ENCODE measurements around the gene CLSTN2. TPM values are rescaled to one million over a fixed set of nuclear protein-coding genes. Genes with fewer than 3 reads are reported as not detected.
A peak's percentile ranks its signal among the peaks of the same experiment; 100 is the strongest.

Gene CLSTN2
- total RNA-seq, 1 experiment from 2014 or later, result not detected

- H3K4me2 ChIP-seq (ENCODE audit: low read depth, low read length, poor library complexity, severe bottlenecking), result no peak overlapping the region
- H3K79me2 ChIP-seq (ENCODE audit: low read length), result no peaks in the 10 kb centered on the region
- no peak for DNase-seq
- no peaks in the 10 kb centered on the region for H3K9me3 ChIP-seq (ENCODE audit: low read length)
- H4K20me1 ChIP-seq (ENCODE audit: insufficient read depth, low read depth, low read length), result no peaks in the 10 kb centered on the region
- H3K9ac ChIP-seq (ENCODE audit: low read length), result no peak overlapping the region
- no peaks in the 10 kb centered on the region for H3K27me3 ChIP-seq (ENCODE audit: low read length)
- H3K9me2 ChIP-seq (replicated peaks; ENCODE audit: insufficient read depth, low read length), result no peaks in the 10 kb centered on the region
- no peak overlapping the region for H3K4me3 ChIP-seq (ENCODE audit: low read length)
- H3K4me1 ChIP-seq (ENCODE audit: low read length), result no peaks in the 10 kb centered on the region
- H3K36me3 ChIP-seq (ENCODE audit: insufficient read depth, low read length), result no peaks in the 10 kb centered on the region
- H2AFZ ChIP-seq (ENCODE audit: low read length), result no peak overlapping the region
- H3K27ac ChIP-seq (ENCODE audit: low read length), result no peak overlapping the region
Measured at GRCh38 chr3:140103986-140104645, 169.1 kb downstream of the CLSTN2 start.

GRCh38 chr3:140113996-140114788 is 179.2 kb downstream of the CLSTN2 start:
- no peak overlapping the region for H2AFZ ChIP-seq (ENCODE audit: low read length)
- H3K79me2 ChIP-seq (ENCODE audit: low read length), result no peaks in the 10 kb centered on the region
- H3K9ac ChIP-seq (ENCODE audit: low read length), result no peak overlapping the region
- H4K20me1 ChIP-seq (ENCODE audit: insufficient read depth, low read depth, low read length), result no peaks in the 10 kb centered on the region
- no peaks in the 10 kb centered on the region for H3K36me3 ChIP-seq (ENCODE audit: insufficient read depth, low read length)
- peak; percentile 17 for DNase-seq
- H3K27ac ChIP-seq (ENCODE audit: low read length), result no peak overlapping the region
- no peak overlapping the region for H3K4me3 ChIP-seq (ENCODE audit: low read length)
- H3K9me2 ChIP-seq (replicated peaks; ENCODE audit: insufficient read depth, low read length), result no peaks in the 10 kb centered on the region
- no peaks in the 10 kb centered on the region for H3K4me1 ChIP-seq (ENCODE audit: low read length)
- no peaks in the 10 kb centered on the region for H3K9me3 ChIP-seq (ENCODE audit: low read length)
- no peak overlapping the region for H3K4me2 ChIP-seq (ENCODE audit: low read depth, low read length, poor library complexity, severe bottlenecking)
- no peaks in the 10 kb centered on the region for H3K27me3 ChIP-seq (ENCODE audit: low read length)

GRCh38 chr3:140114789-140115080 is 179.8 kb downstream of the CLSTN2 start:
- H3K4me1 ChIP-seq (ENCODE audit: low read length), result no peaks in the 10 kb centered on the region
- H3K4me2 ChIP-seq (ENCODE audit: low read depth, low read length, poor library complexity, severe bottlenecking), result no peak overlapping the region
- no peak overlapping the region for H3K9ac ChIP-seq (ENCODE audit: low read length)
- no peaks in the 10 kb centered on the region for H3K27me3 ChIP-seq (ENCODE audit: low read length)
- H3K27ac ChIP-seq (ENCODE audit: low read length), result no peak overlapping the region
- no peaks in the 10 kb centered on the region for H4K20me1 ChIP-seq (ENCODE audit: insufficient read depth, low read depth, low read length)
- no peaks in the 10 kb centered on the region for H3K79me2 ChIP-seq (ENCODE audit: low read length)
- no peak for DNase-seq
- no peak overlapping the region for H3K4me3 ChIP-seq (ENCODE audit: low read length)
- no peaks in the 10 kb centered on the region for H3K36me3 ChIP-seq (ENCODE audit: insufficient read depth, low read length)
- no peak overlapping the region for H2AFZ ChIP-seq (ENCODE audit: low read length)
- no peaks in the 10 kb centered on the region for H3K9me2 ChIP-seq (replicated peaks; ENCODE audit: insufficient read depth, low read length)
- H3K9me3 ChIP-seq (ENCODE audit: low read length), result no peaks in the 10 kb centered on the region

- Histone ChIP-seq H3K4me2 (ENCODE audit: low read depth, low read length, poor library complexity, severe bottlenecking) (no peak overlapping the region), H4K20me1 (ENCODE audit: insufficient read depth, low read depth, low read length) (no peaks in the 10 kb centered on the region), H2AFZ (ENCODE audit: low read length) (no peak overlapping the region), H3K9me2 (replicated peaks; ENCODE audit: insufficient read depth, low read length) (no peaks in the 10 kb centered on the region), H3K4me1 (ENCODE audit: low read length) (no peaks in the 10 kb centered on the region), H3K27ac (ENCODE audit: low read length) (no peak overlapping the region), H3K9me3 (ENCODE audit: low read length) (no peaks in the 10 kb centered on the region), H3K9ac (ENCODE audit: low read length) (no peak overlapping the region), H3K4me3 (ENCODE audit: low read length) (no peak overlapping the region), H3K27me3 (ENCODE audit: low read length) (no peaks in the 10 kb centered on the region), H3K79me2 (ENCODE audit: low read length) (no peaks in the 10 kb centered on the region), H3K36me3 (ENCODE audit: insufficient read depth, low read length) (no peaks in the 10 kb centered on the region)
- DNase-seq, result peak; percentile 21
Measured at GRCh38 chr3:140117096-140117526, 182.1 kb downstream of the CLSTN2 start.

GRCh38 chr3:140122183-140122582 is 187.2 kb downstream of the CLSTN2 start:
- Histone ChIP-seq H3K27ac (ENCODE audit: low read length) (no peak overlapping the region), H3K9me2 (replicated peaks; ENCODE audit: insufficient read depth, low read length) (no peaks in the 10 kb centered on the region), H3K9ac (ENCODE audit: low read length) (no peak overlapping the region), H3K36me3 (ENCODE audit: insufficient read depth, low read length) (no peaks in the 10 kb centered on the region), H3K4me3 (ENCODE audit: low read length) (no peak overlapping the region), H4K20me1 (ENCODE audit: insufficient read depth, low read depth, low read length) (no peaks in the 10 kb centered on the region), H3K4me1 (ENCODE audit: low read length) (no peaks in the 10 kb centered on the region), H3K27me3 (ENCODE audit: low read length) (no peaks in the 10 kb centered on the region), H2AFZ (ENCODE audit: low read length) (no peak overlapping the region), H3K9me3 (ENCODE audit: low read length) (no peaks in the 10 kb centered on the region), H3K4me2 (ENCODE audit: low read depth, low read length, poor library complexity, severe bottlenecking) (no peak overlapping the region), H3K79me2 (ENCODE audit: low read length) (no peaks in the 10 kb centered on the region)
- no peak for DNase-seq

GRCh38 chr3:140128217-140128616 is 193.2 kb downstream of the CLSTN2 start:
- Histone ChIP-seq H3K36me3 (ENCODE audit: insufficient read depth, low read length) (no peaks in the 10 kb centered on the region), H3K4me3 (ENCODE audit: low read length) (no peak overlapping the region), H3K27me3 (ENCODE audit: low read length) (no peaks in the 10 kb centered on the region), H3K9ac (ENCODE audit: low read length) (no peak overlapping the region), H4K20me1 (ENCODE audit: insufficient read depth, low read depth, low read length) (no peaks in the 10 kb centered on the region), H3K79me2 (ENCODE audit: low read length) (no peaks in the 10 kb centered on the region), H3K27ac (ENCODE audit: low read length) (no peak overlapping the region), H2AFZ (ENCODE audit: low read length) (no peak overlapping the region), H3K9me2 (replicated peaks; ENCODE audit: insufficient read depth, low read length) (no peaks in the 10 kb centered on the region), H3K4me2 (ENCODE audit: low read depth, low read length, poor library complexity, severe bottlenecking) (no peak overlapping the region), H3K4me1 (ENCODE audit: low read length) (no peaks in the 10 kb centered on the region), H3K9me3 (ENCODE audit: low read length) (no peaks in the 10 kb centered on the region)
- DNase-seq, result no peak

GRCh38 chr3:140128631-140129030 is 193.6 kb downstream of the CLSTN2 start:
- peak; percentile 77 for DNase-seq
- no peak overlapping the region for H3K9ac ChIP-seq (ENCODE audit: low read length)
- no peaks in the 10 kb centered on the region for H3K36me3 ChIP-seq (ENCODE audit: insufficient read depth, low read length)
- H2AFZ ChIP-seq (ENCODE audit: low read length), result no peak overlapping the region
- H4K20me1 ChIP-seq (ENCODE audit: insufficient read depth, low read depth, low read length), result no peaks in the 10 kb centered on the region
- no peaks in the 10 kb centered on the region for H3K27me3 ChIP-seq (ENCODE audit: low read length)
- H3K79me2 ChIP-seq (ENCODE audit: low read length), result no peaks in the 10 kb centered on the region
- no peak overlapping the region for H3K4me2 ChIP-seq (ENCODE audit: low read depth, low read length, poor library complexity, severe bottlenecking)
- H3K27ac ChIP-seq (ENCODE audit: low read length), result no peak overlapping the region
- H3K4me3 ChIP-seq (ENCODE audit: low read length), result no peak overlapping the region
- H3K4me1 ChIP-seq (ENCODE audit: low read length), result no peaks in the 10 kb centered on the region
- no peaks in the 10 kb centered on the region for H3K9me3 ChIP-seq (ENCODE audit: low read length)
- H3K9me2 ChIP-seq (replicated peaks; ENCODE audit: insufficient read depth, low read length), result no peaks in the 10 kb centered on the region

GRCh38 chr3:140129768-140130284 is 194.8 kb downstream of the CLSTN2 start:
- H3K27ac ChIP-seq (ENCODE audit: low read length), result no peak overlapping the region
- no peaks in the 10 kb centered on the region for H3K27me3 ChIP-seq (ENCODE audit: low read length)
- H4K20me1 ChIP-seq (ENCODE audit: insufficient read depth, low read depth, low read length), result no peaks in the 10 kb centered on the region
- H3K36me3 ChIP-seq (ENCODE audit: insufficient read depth, low read length), result no peaks in the 10 kb centered on the region
- H3K4me2 ChIP-seq (ENCODE audit: low read depth, low read length, poor library complexity, severe bottlenecking), result no peak overlapping the region
- no peak for DNase-seq
- no peaks in the 10 kb centered on the region for H3K4me1 ChIP-seq (ENCODE audit: low read length)
- no peak overlapping the region for H2AFZ ChIP-seq (ENCODE audit: low read length)
- H3K4me3 ChIP-seq (ENCODE audit: low read length), result no peak overlapping the region
- H3K9ac ChIP-seq (ENCODE audit: low read length), result no peak overlapping the region
- no peaks in the 10 kb centered on the region for H3K79me2 ChIP-seq (ENCODE audit: low read length)
- H3K9me3 ChIP-seq (ENCODE audit: low read length), result no peaks in the 10 kb centered on the region
- no peaks in the 10 kb centered on the region for H3K9me2 ChIP-seq (replicated peaks; ENCODE audit: insufficient read depth, low read length)
